Measurements from ENCODE around the gene SERPINA3.

Gene SERPINA3

GRCh38 chr14:94649543-94650443 lies 37.6 kb downstream of the SERPINA3 start:
- H3K27ac ChIP-seq = no peak overlapping the region
- no peak for DNase-seq (ENCODE audit: low read depth, low spot score)

GRCh38 chr14:94650444-94650775 lies 38.2 kb downstream of the SERPINA3 start:
- H3K27ac ChIP-seq = no peak overlapping the region
- DNase-seq (ENCODE audit: low read depth, low spot score) = no peak

- H3K27ac ChIP-seq = no peak overlapping the region
- no peak for DNase-seq (ENCODE audit: low read depth, low spot score)
These were observed 38.9 kb downstream of the SERPINA3 start for GRCh38 chr14:94650806-94651805.

GRCh38 chr14:94653321-94653720 lies 41.1 kb downstream of the SERPINA3 start:
- no peak overlapping the region for H3K27ac ChIP-seq
- no peak for DNase-seq (ENCODE audit: low read depth, low spot score)

- H3K27ac ChIP-seq = no peak overlapping the region
- DNase-seq (ENCODE audit: low read depth, low spot score) = no peak
These were observed 42.1 kb downstream of the SERPINA3 start for GRCh38 chr14:94654071-94654861.

- no peak for DNase-seq (ENCODE audit: low read depth, low spot score)
- H3K27ac ChIP-seq = no peak overlapping the region
These were observed 43.0 kb downstream of the SERPINA3 start for GRCh38 chr14:94655169-94655710.

GRCh38 chr14:94656043-94656442 lies 43.9 kb downstream of the SERPINA3 start:
- no peak for DNase-seq (ENCODE audit: low read depth, low spot score)
- no peak overlapping the region for H3K27ac ChIP-seq

GRCh38 chr14:94659256-94659655 lies 47.1 kb downstream of the SERPINA3 start:
- H3K27ac ChIP-seq = no peak overlapping the region
- DNase-seq (ENCODE audit: low read depth, low spot score) = no peak

GRCh38 chr14:94659901-94660300 lies 47.7 kb downstream of the SERPINA3 start:
- no peak for DNase-seq (ENCODE audit: low read depth, low spot score)
- H3K27ac ChIP-seq = no peak overlapping the region

- no peak overlapping the region for H3K27ac ChIP-seq
- DNase-seq (ENCODE audit: low read depth, low spot score) = no peak
These were observed 48.2 kb downstream of the SERPINA3 start for GRCh38 chr14:94660306-94660946.

- no peak for DNase-seq (ENCODE audit: low read depth, low spot score)
- no peak overlapping the region for H3K27ac ChIP-seq
These were observed 51.3 kb downstream of the SERPINA3 start for GRCh38 chr14:94663538-94663937.

GRCh38 chr14:94663965-94664704 lies 51.9 kb downstream of the SERPINA3 start:
- DNase-seq (ENCODE audit: low read depth, low spot score) = no peak
- no peak overlapping the region for H3K27ac ChIP-seq

GRCh38 chr14:94665121-94665520 lies 52.9 kb downstream of the SERPINA3 start:
- no peak overlapping the region for H3K27ac ChIP-seq
- DNase-seq (ENCODE audit: low read depth, low spot score) = no peak

GRCh38 chr14:94665544-94665943 lies 53.4 kb downstream of the SERPINA3 start:
- no peak overlapping the region for H3K27ac ChIP-seq
- DNase-seq (ENCODE audit: low read depth, low spot score) = no peak

- no peak for DNase-seq (ENCODE audit: low read depth, low spot score)
- no peak overlapping the region for H3K27ac ChIP-seq
These were observed 58.6 kb downstream of the SERPINA3 start for GRCh38 chr14:94670692-94671285.

- no peak overlapping the region for H3K27ac ChIP-seq
- no peak for DNase-seq (ENCODE audit: low read depth, low spot score)
These were observed 59.8 kb downstream of the SERPINA3 start for GRCh38 chr14:94671870-94672444.

GRCh38 chr14:94673071-94673470 lies 60.9 kb downstream of the SERPINA3 start:
- DNase-seq (ENCODE audit: low read depth, low spot score) = no peak
- no peak overlapping the region for H3K27ac ChIP-seq

Data from epithelial cell of prostate (primary cell).